H1 (cell line): ENCODE measurements around the gene HOOK1.

Experiments used
- CREB1 ChIP-seq: IDR thresholded peaks from 2 replicates; pipeline ENCODE4 v1.6.1; 2012; ENCODE audit warnings: inconsistent platforms
- EZH2 ChIP-seq: fragments of 200-600 bp; sonication (generic); IDR thresholded peaks from 2 replicates; pipeline ENCODE4 v1.7.1; 2012; ENCODE audit warnings: low read depth, mild to moderate bottlenecking, moderate library complexity, low read length, inconsistent platforms; ENCODE audit not compliant: severe bottlenecking
- HDAC6 ChIP-seq: IDR thresholded peaks from one replicate; pipeline ENCODE4 v1.7.1; 2012; ENCODE audit warnings: low read depth, mild to moderate bottlenecking, inconsistent platforms, low read length, moderate library complexity
- MAFK ChIP-seq: IDR thresholded peaks from 2 replicates; pipeline ENCODE4 v1.6.1; 2012; ENCODE audit warnings: low read depth, mild to moderate bottlenecking, improper control_type of control experiment, low read length
- POLR2A ChIP-seq, 2 experiments: IDR thresholded peaks; 1 replicate in 1 of 2; 2 replicates in 1 of 2; pipeline ENCODE4 v1.6.1; 2011; ENCODE audit warnings: low read depth in 2 of 2, low read length in 2 of 2, mild to moderate bottlenecking in 2 of 2; ENCODE audit errors: control extremely low read depth in 1 of 2
- RAD21 ChIP-seq, 2 experiments: IDR thresholded peaks in 1 of 2; conservative IDR thresholded peaks in 1 of 2; 2 replicates each; pipeline ENCODE4 v1.6.1; 2011; ENCODE audit warnings: low read depth in 2 of 2, low read length in 2 of 2, improper control_type of control experiment in 1 of 2, inconsistent platforms in 1 of 2, mild to moderate bottlenecking in 1 of 2, moderate library complexity in 1 of 2
- RFX5 ChIP-seq: IDR thresholded peaks from 2 replicates; pipeline ENCODE4 v1.6.1; 2011; ENCODE audit warnings: low read depth, low read length, improper control_type of control experiment, borderline replicate concordance
- RXRA ChIP-seq: IDR thresholded peaks from 2 replicates; pipeline ENCODE4 v1.6.1; 2011; ENCODE audit warnings: low read depth, mild to moderate bottlenecking, low read length, moderate library complexity; ENCODE audit not compliant: insufficient read depth
- SIN3A ChIP-seq, 2 experiments: IDR thresholded peaks in 1 of 2; conservative IDR thresholded peaks in 1 of 2; 2 replicates each; pipeline ENCODE4 v1.6.1; 2011 to 2012; ENCODE audit warnings: low read length in 2 of 2, improper control_type of control experiment in 1 of 2, low read depth in 1 of 2, mild to moderate bottlenecking in 1 of 2
- YY1 ChIP-seq: IDR thresholded peaks from 2 replicates; pipeline ENCODE4 v1.6.1; 2011; ENCODE audit warnings: low read depth, mild to moderate bottlenecking, low read length
- ZNF274 ChIP-seq: IDR thresholded peaks from 2 replicates; pipeline ENCODE4 v1.7.0; 2012; ENCODE audit warnings: low read length, borderline replicate concordance; ENCODE audit errors: extremely low read depth
- TF ChIP-seq, protein P1 (sequence below), 3 experiments: IDR thresholded peaks; 1 replicate in 2 of 3; 2 replicates in 1 of 3; pipeline versions ENCODE4 v1.5.1 to v1.6.1; 2011; ENCODE audit warnings: low read length in 3 of 3, mild to moderate bottlenecking in 3 of 3, inconsistent platforms in 2 of 3, low read depth in 1 of 3, moderate library complexity in 1 of 3; ENCODE audit not compliant: insufficient read depth in 1 of 3; ENCODE audit errors: control extremely low read depth in 1 of 3
- TF ChIP-seq, protein P2 (sequence below): IDR thresholded peaks from 2 replicates; pipeline ENCODE4 v1.6.1; 2012; ENCODE audit warnings: low read length, inconsistent platforms

DNA sequence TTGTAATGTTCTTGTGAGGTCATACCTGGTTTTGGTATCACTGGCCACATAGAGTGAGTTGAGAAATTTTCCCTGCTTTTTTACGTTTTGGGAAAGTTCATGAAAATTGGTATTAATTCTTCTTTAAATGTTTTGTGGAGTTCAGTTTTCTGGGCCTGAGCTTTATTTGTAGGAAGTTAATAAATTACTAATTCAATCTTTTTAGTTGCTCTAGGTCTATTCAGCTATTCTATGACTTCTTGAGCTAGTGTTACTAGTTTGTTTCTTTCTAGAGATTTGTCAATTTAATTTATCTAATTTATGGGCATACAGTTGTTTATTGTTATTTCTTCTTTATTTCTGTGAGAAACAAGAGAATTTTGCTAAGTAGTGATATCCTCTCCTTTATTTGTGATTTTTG is 37.4 kb downstream of the HOOK1 start:
- TF ChIP-seq EZH2: no peak
- TF ChIP-seq CREB1: no peak
- TF ChIP-seq YY1: no peak
- TF ChIP-seq, protein P1, sequence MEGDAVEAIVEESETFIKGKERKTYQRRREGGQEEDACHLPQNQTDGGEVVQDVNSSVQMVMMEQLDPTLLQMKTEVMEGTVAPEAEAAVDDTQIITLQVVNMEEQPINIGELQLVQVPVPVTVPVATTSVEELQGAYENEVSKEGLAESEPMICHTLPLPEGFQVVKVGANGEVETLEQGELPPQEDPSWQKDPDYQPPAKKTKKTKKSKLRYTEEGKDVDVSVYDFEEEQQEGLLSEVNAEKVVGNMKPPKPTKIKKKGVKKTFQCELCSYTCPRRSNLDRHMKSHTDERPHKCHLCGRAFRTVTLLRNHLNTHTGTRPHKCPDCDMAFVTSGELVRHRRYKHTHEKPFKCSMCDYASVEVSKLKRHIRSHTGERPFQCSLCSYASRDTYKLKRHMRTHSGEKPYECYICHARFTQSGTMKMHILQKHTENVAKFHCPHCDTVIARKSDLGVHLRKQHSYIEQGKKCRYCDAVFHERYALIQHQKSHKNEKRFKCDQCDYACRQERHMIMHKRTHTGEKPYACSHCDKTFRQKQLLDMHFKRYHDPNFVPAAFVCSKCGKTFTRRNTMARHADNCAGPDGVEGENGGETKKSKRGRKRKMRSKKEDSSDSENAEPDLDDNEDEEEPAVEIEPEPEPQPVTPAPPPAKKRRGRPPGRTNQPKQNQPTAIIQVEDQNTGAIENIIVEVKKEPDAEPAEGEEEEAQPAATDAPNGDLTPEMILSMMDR (IDR thresholded peaks at IDR 0.05; ENCODE audit: control extremely low read depth in 1 of 3, insufficient read depth in 1 of 3, low read depth in 1 of 3, low read length in 3 of 3): no peak
- TF ChIP-seq RXRA: no peak
- TF ChIP-seq SIN3A (conservative IDR thresholded peaks at IDR 0.05 in 1 of 2, IDR thresholded peaks at IDR 0.05 in 1 of 2; ENCODE audit: low read depth in 1 of 2, low read length in 2 of 2): no peak
- TF ChIP-seq, protein P2, sequence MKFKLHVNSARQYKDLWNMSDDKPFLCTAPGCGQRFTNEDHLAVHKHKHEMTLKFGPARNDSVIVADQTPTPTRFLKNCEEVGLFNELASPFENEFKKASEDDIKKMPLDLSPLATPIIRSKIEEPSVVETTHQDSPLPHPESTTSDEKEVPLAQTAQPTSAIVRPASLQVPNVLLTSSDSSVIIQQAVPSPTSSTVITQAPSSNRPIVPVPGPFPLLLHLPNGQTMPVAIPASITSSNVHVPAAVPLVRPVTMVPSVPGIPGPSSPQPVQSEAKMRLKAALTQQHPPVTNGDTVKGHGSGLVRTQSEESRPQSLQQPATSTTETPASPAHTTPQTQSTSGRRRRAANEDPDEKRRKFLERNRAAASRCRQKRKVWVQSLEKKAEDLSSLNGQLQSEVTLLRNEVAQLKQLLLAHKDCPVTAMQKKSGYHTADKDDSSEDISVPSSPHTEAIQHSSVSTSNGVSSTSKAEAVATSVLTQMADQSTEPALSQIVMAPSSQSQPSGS: no peak
- TF ChIP-seq ZNF274: no peak
- no peak for TF ChIP-seq POLR2A (IDR thresholded peaks at IDR 0.05; ENCODE audit: control extremely low read depth in 1 of 2, low read depth in 2 of 2, low read length in 2 of 2)
- no peak for TF ChIP-seq RFX5
- no peak for TF ChIP-seq MAFK
- no peak for TF ChIP-seq HDAC6
- TF ChIP-seq RAD21 (IDR thresholded peaks at IDR 0.05 in 1 of 2, conservative IDR thresholded peaks at IDR 0.05 in 1 of 2; ENCODE audit: low read depth in 2 of 2, low read length in 2 of 2): no peak
